ENCODE data around the gene DSN1.

- TF ChIP-seq TAF1 (IDR thresholded peaks at IDR 0.05; ENCODE audit: low read depth, low read length), result no peak
- no peak for TF ChIP-seq POLR2AphosphoS5 (IDR thresholded peaks at IDR 0.05; ENCODE audit: low read depth, low read length)
- no peak for TF ChIP-seq POLR2A (IDR thresholded peaks at IDR 0.05; ENCODE audit: low read depth, low read length)
Measured at GRCh38 chr20:36784900-36785299, 11.3 kb upstream of the DSN1 start.

Measured in GM12891 (cell line).